Mesenchymal stem cell (in vitro differentiated cells and primary cell): ENCODE measurements around the gene GPC1.

ENCODE experiments used
- DNase-seq: peaks from one replicate; pipeline ENCODE4 v3.0.0-alpha.2; 2013
- H2AFZ ChIP-seq: one replicate; pipeline ENCODE4 v1.6.1; 2013; ENCODE audit warnings: low read depth, mild to moderate bottlenecking, control low read depth, inconsistent platforms, low read length, moderate library complexity
- H2AK5ac ChIP-seq: 2 replicates; pipeline ENCODE4 v1.6.1; 2013; ENCODE audit warnings: low read length, moderate library complexity, mild to moderate bottlenecking, inconsistent platforms; ENCODE audit not compliant: severe bottlenecking
- H2BK120ac ChIP-seq: one replicate; pipeline ENCODE4 v1.6.1; 2013; ENCODE audit warnings: low read depth, mild to moderate bottlenecking, inconsistent platforms, low read length, moderate library complexity
- H2BK12ac ChIP-seq, 2 experiments: one replicate each; pipeline ENCODE4 v1.6.1; 2013; ENCODE audit warnings: inconsistent platforms in 2 of 2, low read length in 2 of 2, mild to moderate bottlenecking in 2 of 2, moderate library complexity in 2 of 2, control low read depth in 1 of 2
- H2BK15ac ChIP-seq: one replicate; pipeline ENCODE4 v1.6.1; 2013; ENCODE audit warnings: mild to moderate bottlenecking, low read depth, inconsistent platforms; ENCODE audit not compliant: poor library complexity, severe bottlenecking
- H2BK5ac ChIP-seq: 2 replicates; pipeline ENCODE4 v1.6.1; 2013; ENCODE audit warnings: low read depth, mild to moderate bottlenecking, low read length, control low read depth, inconsistent platforms; ENCODE audit not compliant: poor library complexity, severe bottlenecking
- H3K14ac ChIP-seq, 2 experiments: one replicate each; pipeline ENCODE4 v1.6.1; 2013; ENCODE audit warnings: inconsistent platforms in 2 of 2, low read length in 2 of 2, control low read depth in 1 of 2, mild to moderate bottlenecking in 1 of 2, moderate library complexity in 1 of 2
- H3K18ac ChIP-seq, 2 experiments: one replicate each; pipeline ENCODE4 v1.6.1; 2013; ENCODE audit warnings: inconsistent platforms in 2 of 2, low read length in 2 of 2, control low read depth in 1 of 2, low read depth in 1 of 2, mild to moderate bottlenecking in 1 of 2
- H3K23ac ChIP-seq, 2 experiments: one replicate each; pipeline ENCODE4 v1.6.1; 2013; ENCODE audit warnings: inconsistent platforms in 2 of 2, low read length in 2 of 2, mild to moderate bottlenecking in 2 of 2, moderate library complexity in 2 of 2, control low read depth in 1 of 2
- H3K27ac ChIP-seq: 2 replicates; pipeline ENCODE4 v1.5.1; 2013; ENCODE audit warnings: mild to moderate bottlenecking, moderate library complexity, low read length, control low read depth, inconsistent platforms; ENCODE audit not compliant: poor library complexity, severe bottlenecking
- H3K27me3 ChIP-seq, 2 experiments: 2 replicates each; pipeline versions ENCODE4 v1.6.1 to v1.7.0; 2013; ENCODE audit warnings: low read length in 2 of 2, mild to moderate bottlenecking in 2 of 2, moderate library complexity in 2 of 2, control low read depth in 1 of 2, inconsistent platforms in 1 of 2; ENCODE audit not compliant: control insufficient read depth in 1 of 2, insufficient read depth in 1 of 2
- H3K36me3 ChIP-seq, 2 experiments: 2 replicates each; pipeline versions ENCODE4 v1.6.1 to v1.7.0; 2013; ENCODE audit warnings: low read length in 2 of 2, control low read depth in 1 of 2, inconsistent platforms in 1 of 2, low read depth in 1 of 2, mild to moderate bottlenecking in 1 of 2; ENCODE audit not compliant: insufficient read depth in 2 of 2, control insufficient read depth in 1 of 2
- H3K4ac ChIP-seq, 2 experiments: one replicate each; pipeline ENCODE4 v1.6.1; 2013; ENCODE audit warnings: inconsistent platforms in 2 of 2, low read length in 2 of 2, mild to moderate bottlenecking in 2 of 2, moderate library complexity in 2 of 2, control low read depth in 1 of 2, low read depth in 1 of 2
- H3K4me1 ChIP-seq: 2 replicates; pipeline ENCODE4 v1.6.1; 2013; ENCODE audit warnings: low read depth, low read length, control low read depth; ENCODE audit not compliant: control insufficient read depth, insufficient read depth
- H3K4me2 ChIP-seq: 2 replicates; pipeline ENCODE4 v1.6.1; 2013; ENCODE audit warnings: low read length, mild to moderate bottlenecking, inconsistent platforms; ENCODE audit not compliant: poor library complexity, severe bottlenecking
- H3K4me3 ChIP-seq, 2 experiments: 2 replicates each; pipeline versions ENCODE4 v1.5.1 to v1.7.0; 2013; ENCODE audit warnings: low read length in 2 of 2, mild to moderate bottlenecking in 2 of 2, control low read depth in 1 of 2, low read depth in 1 of 2; ENCODE audit not compliant: insufficient read depth in 1 of 2
- H3K79me1 ChIP-seq: replicated peaks from 2 replicates; pipeline ENCODE4 v1.6.1; 2013; ENCODE audit warnings: mild to moderate bottlenecking, control low read depth, low read length, inconsistent platforms; ENCODE audit not compliant: poor library complexity, severe bottlenecking
- H3K9ac ChIP-seq: 2 replicates; pipeline ENCODE4 v1.7.0; 2013; ENCODE audit warnings: mild to moderate bottlenecking, low read length, moderate library complexity
- H3K9me3 ChIP-seq: 2 replicates; pipeline ENCODE4 v1.7.0; 2013; ENCODE audit warnings: mild to moderate bottlenecking, low read length; ENCODE audit not compliant: control insufficient read depth
- H4K8ac ChIP-seq: one replicate; pipeline ENCODE4 v1.6.1; 2013; ENCODE audit warnings: inconsistent platforms, mild to moderate bottlenecking, low read length, moderate library complexity
- H4K91ac ChIP-seq: one replicate; pipeline ENCODE4 v1.6.1; 2013; ENCODE audit warnings: mild to moderate bottlenecking, low read length, inconsistent platforms
- WGBS: methylation state at CpG from one replicate; pipeline ENCODE4 v1.1.7; 2013; ENCODE audit warnings: mixed read lengths; 5-methylcytosine and 5-hydroxymethylcytosine counted together

The GPC1 gene

DNA sequence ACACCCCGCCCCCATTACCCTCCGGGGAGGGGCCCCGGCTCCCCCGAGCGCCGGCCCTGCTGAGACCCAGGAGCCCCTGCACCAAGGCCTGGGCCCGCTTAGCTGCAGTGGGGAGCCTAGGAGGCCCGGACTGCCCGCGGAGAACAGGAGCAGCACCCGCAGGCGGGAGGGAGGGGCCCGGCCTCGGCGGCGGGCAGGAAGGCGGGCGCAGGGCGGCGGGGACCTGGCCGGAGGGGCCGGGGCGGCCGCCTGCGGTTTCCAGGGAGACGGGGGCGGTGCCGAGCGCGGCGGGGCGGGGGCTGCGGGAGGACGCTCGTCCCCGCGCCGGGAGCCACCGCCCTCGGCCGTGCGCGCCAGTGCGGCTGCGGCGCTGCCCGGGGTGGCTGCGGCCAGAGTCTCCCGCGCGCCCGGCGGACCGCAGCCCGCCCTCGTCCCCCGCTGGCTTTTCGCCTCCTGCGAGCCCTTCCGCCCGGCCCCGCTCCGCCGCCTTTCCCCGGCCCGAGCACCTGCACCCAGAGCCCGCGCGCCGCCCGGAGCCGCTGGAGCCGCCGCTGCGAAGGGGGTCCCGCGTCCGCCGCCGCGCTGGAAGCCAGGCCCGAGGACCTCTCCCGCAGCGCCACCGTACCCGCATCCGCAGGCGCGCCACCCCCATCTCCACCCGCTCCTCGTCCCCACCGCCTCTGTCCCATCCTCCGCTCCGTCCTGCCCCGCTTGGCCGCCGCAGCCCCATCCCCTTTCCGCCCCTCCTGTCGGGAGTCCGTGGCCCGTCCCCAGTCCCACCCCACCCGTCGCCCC, 17.2 kb downstream of the GPC1 start:
- Histone ChIP-seq H2BK12ac (peak overlapping the region in 1 of 2 experiments; percentile 76), H3K4ac (peak overlapping the region in 1 of 2 experiments; percentile 16), H3K27me3 (peaks cover 10 to 30% of the 10 kb centered on the region in 2 experiments), H2BK120ac (no peak overlapping the region), H3K23ac (peak overlapping the region in 1 of 2 experiments; percentile 94), H2BK5ac (no peak overlapping the region), H2AFZ (peak overlapping the region; percentile 44), H3K36me3 (peaks cover 0 to 8% of the 10 kb centered on the region in 2 experiments), H3K4me3 (peak overlapping the region; percentile 62 to 64), H3K18ac (peak overlapping the region; percentile 40 to 90), H3K9ac (peak overlapping the region; percentile 29), H2BK15ac (peak overlapping the region; percentile 49), H3K9me3 (no peaks in the 10 kb centered on the region), H3K4me1 (peaks cover 52% of the 10 kb centered on the region), H3K27ac (no peak overlapping the region), H4K8ac (no peak overlapping the region), H3K79me1 (peaks cover 32% of the 10 kb centered on the region), H2AK5ac (no peak overlapping the region), H4K91ac (no peak overlapping the region), H3K4me2 (peak overlapping the region; percentile 93), H3K14ac (peak overlapping the region in 1 of 2 experiments; percentile 86)
- DNase-seq: peak; percentile 56
- 3% methylated on average over 30 of the region's 103 CpGs for WGBS

DNA sequence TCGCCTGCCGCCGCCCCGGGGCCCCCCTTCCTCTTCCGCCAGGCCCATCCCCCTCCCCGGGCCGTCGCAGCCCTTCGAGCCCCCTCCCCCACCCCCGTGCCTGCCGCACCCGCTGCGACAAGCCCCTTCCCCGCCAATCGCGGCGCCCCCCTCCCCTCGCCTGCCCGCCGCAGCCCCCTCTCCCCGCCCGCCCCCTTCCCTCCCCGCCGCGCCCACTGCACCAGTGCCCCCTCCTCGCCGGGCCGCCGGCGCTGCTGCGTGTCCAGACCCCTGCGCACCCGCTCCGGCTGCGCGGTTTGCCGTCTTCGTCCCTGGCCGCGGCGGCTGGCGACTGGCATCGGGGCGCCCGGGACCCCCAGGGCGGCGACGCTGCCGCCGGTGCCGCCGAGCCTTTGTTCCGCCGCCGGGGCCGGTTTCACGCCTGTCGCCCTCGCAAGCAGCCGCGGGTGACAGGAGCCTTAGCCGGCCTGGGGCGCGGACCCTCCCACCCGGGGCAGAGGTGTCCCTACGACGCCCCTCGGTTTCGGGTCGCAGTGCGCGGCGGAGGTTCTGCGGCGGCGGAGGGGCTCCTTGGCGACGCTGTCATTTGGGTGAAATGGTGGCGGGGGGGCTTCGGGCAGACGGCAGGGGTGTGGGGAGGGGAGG, 18.1 kb downstream of the GPC1 start:
- no peaks in the 10 kb centered on the region for H3K9me3 ChIP-seq
- H3K4me1 ChIP-seq: peaks cover 56% of the 10 kb centered on the region

DNA sequence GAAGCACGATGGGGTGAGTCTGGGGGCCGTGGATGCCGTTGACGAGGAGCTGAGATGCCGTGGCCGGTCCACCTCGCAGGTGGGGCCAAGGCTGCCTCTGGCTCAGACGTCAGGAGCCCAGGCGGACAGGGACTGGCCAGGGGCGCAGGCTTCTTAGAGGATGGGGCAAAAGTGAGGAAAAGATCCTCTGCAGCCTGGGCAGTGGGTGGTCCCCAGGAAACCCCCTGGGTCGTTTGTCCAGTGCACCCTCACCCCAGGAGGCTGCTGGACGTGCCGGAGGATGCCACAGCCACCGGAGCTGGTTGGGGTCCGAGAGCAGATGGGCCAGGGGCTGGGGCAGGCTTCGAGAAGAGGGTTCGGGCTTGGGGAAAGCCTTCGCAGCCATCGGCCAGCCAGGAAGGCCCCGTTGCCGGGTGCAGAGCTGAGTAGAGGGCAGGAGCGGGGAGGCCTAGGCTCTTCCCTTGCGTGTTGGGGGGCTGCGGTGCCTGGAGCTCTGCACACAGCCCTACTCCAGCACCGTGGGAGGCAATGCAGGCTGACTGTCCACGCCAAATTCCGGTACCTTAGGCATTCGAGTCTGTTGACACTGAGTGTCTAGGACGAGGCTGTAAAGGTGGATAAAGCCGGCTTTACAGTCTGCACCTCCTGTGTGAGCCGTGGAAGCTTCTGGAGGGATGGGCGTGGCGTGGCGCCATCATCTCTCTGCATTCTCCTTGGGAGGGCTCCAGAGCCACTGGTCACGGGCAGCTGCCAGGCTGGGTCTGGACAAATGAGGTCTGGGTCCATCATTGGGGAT, 18.8 kb downstream of the GPC1 start:
- Histone ChIP-seq H4K91ac (no peak overlapping the region), H3K4ac (no peak overlapping the region), H3K27me3 (peaks cover 10 to 30% of the 10 kb centered on the region in 2 experiments), H3K27ac (no peak overlapping the region), H2AFZ (no peak overlapping the region), H3K4me3 (no peak overlapping the region), H3K9me3 (no peaks in the 10 kb centered on the region), H3K18ac (no peak overlapping the region), H2BK120ac (no peak overlapping the region), H3K36me3 (peaks cover 0 to 4% of the 10 kb centered on the region in 2 experiments), H3K4me2 (no peak overlapping the region), H3K9ac (no peak overlapping the region), H3K23ac (peak overlapping the region in 1 of 2 experiments; percentile 68), H3K14ac (no peak overlapping the region), H2BK5ac (no peak overlapping the region), H3K79me1 (peaks cover 21% of the 10 kb centered on the region), H2BK15ac (no peak overlapping the region), H2AK5ac (no peak overlapping the region), H3K4me1 (peaks cover 56% of the 10 kb centered on the region), H4K8ac (no peak overlapping the region), H2BK12ac (peak overlapping the region in 1 of 2 experiments; percentile 16)
- no peak for DNase-seq
- 33% methylated on average over 35 of the region's 35 CpGs for WGBS

More for the DNA sequence above, 18.1 kb downstream of the GPC1 start:
- H3K27me3 ChIP-seq: peaks cover 10 to 30% of the 10 kb centered on the region in 2 experiments
- no peak overlapping the region for H2BK12ac ChIP-seq
- H2AK5ac ChIP-seq: no peak overlapping the region
- peak overlapping the region; percentile 52 for H3K4me2 ChIP-seq
- peaks cover 0 to 4% of the 10 kb centered on the region in 2 experiments for H3K36me3 ChIP-seq
- no peak overlapping the region for H3K4ac ChIP-seq
- H3K27ac ChIP-seq: no peak overlapping the region
- H3K79me1 ChIP-seq: peaks cover 25% of the 10 kb centered on the region
- no peak overlapping the region for H3K14ac ChIP-seq
- H2BK5ac ChIP-seq: no peak overlapping the region
- peak overlapping the region in 1 of 2 experiments; percentile 28 for H3K18ac ChIP-seq
- H2BK120ac ChIP-seq: no peak overlapping the region
- H2AFZ ChIP-seq: no peak overlapping the region
- no peak overlapping the region for H2BK15ac ChIP-seq
- no peak overlapping the region for H4K8ac ChIP-seq
- peak overlapping the region in 1 of 2 experiments; percentile 24 for H3K4me3 ChIP-seq
- no peak overlapping the region for H3K9ac ChIP-seq
- 5% methylated on average over 53 of the region's 81 CpGs for WGBS
- H4K91ac ChIP-seq: no peak overlapping the region
- no peak for DNase-seq
- H3K23ac ChIP-seq: peak overlapping the region in 1 of 2 experiments; percentile 68
